GM12865 (cell line): ENCODE measurements around the gene RSPH9.
A peak's percentile ranks its signal among the peaks of the same experiment; 100 is the strongest.

Experiments
- DNase-seq: peaks from one replicate; pipeline ENCODE4 v3.0.0; 2010; ENCODE audit warnings: low read depth
- H3K4me3 ChIP-seq: 2 replicates; pipeline ENCODE4 v1.5.1; 2011; ENCODE audit warnings: mild to moderate bottlenecking, low read depth, low read length, control low read depth
- TF ChIP-seq, protein P1 (sequence below): IDR thresholded peaks from 2 replicates; pipeline ENCODE4 v1.5.1; 2011; ENCODE audit warnings: low read length, control low read depth, low read depth, inconsistent platforms; ENCODE audit not compliant: insufficient read depth; ENCODE audit errors: missing control alignments

Gene RSPH9

DNA sequence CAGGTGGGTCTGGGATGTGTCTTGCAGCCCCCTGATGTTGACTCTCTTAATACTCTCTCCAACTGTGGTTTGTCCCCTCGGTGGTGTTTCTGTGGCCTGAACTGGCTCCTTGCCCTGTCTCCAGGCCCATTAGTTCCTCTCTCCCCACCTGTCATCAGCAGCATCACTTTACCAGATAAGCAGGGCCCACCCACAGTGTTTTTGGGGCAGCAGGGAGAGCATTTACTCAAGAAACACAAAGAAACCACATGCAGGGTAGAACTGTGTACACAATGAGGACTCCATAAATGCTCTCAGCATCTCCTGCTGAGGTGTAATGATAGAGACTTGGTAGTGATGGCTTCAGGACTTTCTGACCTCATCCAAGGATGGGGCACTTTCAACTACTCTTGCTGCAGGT lies 62.9 kb downstream of the RSPH9 start:
- no peak overlapping the region for H3K4me3 ChIP-seq
- TF ChIP-seq, protein P1, sequence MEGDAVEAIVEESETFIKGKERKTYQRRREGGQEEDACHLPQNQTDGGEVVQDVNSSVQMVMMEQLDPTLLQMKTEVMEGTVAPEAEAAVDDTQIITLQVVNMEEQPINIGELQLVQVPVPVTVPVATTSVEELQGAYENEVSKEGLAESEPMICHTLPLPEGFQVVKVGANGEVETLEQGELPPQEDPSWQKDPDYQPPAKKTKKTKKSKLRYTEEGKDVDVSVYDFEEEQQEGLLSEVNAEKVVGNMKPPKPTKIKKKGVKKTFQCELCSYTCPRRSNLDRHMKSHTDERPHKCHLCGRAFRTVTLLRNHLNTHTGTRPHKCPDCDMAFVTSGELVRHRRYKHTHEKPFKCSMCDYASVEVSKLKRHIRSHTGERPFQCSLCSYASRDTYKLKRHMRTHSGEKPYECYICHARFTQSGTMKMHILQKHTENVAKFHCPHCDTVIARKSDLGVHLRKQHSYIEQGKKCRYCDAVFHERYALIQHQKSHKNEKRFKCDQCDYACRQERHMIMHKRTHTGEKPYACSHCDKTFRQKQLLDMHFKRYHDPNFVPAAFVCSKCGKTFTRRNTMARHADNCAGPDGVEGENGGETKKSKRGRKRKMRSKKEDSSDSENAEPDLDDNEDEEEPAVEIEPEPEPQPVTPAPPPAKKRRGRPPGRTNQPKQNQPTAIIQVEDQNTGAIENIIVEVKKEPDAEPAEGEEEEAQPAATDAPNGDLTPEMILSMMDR, result no peak
- DNase-seq, result no peak

DNA sequence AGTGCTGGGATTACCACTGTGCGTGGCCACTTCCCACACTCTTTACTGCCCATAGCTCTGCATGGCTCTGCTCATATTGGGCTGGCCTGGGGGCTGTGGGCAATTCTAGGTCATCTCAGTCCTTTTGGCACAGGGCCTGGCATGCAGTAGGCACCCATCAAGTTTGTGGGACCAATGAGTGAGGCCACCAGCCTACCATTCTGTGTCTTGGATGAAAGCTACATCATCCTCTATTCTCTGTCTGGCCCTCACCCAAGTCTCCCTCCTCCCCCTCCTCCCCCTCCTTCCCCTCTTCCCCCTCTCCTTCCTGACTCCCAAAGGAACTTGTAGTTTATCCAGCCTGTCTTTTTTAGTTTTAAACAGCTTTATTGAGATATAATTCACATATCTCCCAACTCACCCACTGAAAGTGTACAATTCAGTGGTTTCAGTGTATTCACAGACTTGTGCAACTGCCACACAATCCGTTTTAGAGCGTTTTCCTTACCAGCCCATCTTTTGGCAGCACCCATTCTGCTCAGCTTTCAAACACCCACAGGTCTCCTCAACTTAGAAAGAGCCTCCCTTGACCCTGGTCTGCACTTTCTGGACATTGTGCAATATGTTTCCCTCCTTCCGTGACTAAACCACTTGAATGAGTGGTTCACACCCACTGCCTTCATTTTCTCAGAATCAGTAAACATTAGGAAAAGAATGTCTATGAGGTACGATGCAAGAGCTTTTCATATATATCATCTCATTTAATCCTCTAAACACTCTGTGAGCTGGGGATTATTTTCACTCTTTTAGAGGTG lies 64.2 kb downstream of the RSPH9 start:
- H3K4me3 ChIP-seq, result no peak overlapping the region
- peak; percentile 29 for DNase-seq
- TF ChIP-seq, protein P1, result no peak

DNA sequence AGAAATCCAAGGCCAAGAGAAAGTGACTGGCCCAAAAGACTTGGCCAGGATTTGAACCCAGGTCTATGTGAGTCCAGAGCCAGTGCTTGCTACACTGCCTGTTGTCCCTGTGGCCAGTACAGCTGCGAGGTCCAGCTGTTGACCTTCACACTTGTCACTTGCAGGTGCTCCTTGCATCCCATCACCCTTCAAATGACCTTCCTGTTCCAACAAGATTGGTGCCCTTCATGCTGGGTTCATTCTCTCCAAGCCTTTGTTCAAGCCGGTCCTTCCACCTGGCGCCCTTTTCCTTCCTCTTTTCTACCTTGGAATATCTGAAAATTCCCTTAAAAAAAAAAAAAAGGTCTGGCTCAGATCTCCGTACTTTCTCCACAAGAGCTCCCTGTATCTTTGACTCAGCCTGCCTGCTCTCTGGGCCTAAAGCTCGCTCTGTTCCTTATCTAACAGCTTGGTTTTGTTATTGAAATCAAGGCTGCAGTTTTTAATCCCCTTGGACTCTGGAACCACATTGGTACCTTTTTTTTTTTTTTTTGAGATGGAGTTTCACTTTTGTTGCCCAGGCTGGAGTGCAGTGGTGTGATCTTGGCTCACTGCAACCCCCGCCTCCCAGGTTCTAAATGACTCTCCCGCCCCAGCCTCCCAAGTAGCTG lies 64.9 kb downstream of the RSPH9 start:
- no peak for DNase-seq
- H3K4me3 ChIP-seq, result no peak overlapping the region
- TF ChIP-seq, protein P1, result no peak

DNA sequence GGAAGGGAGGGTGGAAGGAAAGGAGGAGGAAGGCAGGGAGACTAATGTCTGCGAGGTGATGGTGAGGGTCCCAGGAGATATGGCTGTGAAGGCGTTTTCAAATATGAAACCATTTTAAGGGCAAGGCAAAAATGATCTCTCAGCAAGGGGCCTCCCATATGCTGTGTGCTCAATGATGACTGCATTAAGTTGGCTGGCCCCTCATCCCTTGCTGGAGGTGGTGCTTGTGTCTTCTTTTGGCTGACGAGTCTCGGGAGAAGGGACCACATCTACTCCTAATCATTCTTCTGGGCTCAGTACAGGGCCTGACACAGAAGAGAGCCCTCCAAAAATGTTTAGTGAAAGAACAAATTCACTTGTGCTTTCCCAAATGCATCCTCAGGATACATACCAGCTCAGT lies 65.7 kb downstream of the RSPH9 start:
- DNase-seq, result no peak
- TF ChIP-seq, protein P1, result no peak
- H3K4me3 ChIP-seq, result no peak overlapping the region

DNA sequence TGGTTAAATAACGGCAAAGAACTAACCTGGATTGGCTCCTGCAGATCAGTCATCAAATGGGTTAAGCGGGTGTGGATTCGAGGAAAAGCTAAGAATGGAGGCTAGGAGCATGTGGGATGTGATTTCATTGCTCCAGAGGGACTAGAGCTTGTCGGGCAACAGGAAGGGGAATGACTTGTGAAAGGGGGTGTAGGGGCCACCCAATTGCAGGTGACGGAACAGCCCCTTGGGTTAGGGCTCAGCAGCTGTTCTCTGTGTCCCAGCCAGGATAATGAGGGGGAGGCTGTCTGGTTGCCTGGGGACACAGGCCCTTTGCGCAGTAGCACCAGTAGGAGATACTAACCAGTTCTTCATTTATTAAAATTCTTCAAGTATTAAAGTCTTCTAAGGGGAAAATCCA lies 67.7 kb downstream of the RSPH9 start:
- H3K4me3 ChIP-seq, result no peak overlapping the region
- no peak for DNase-seq
- TF ChIP-seq, protein P1, result no peak

DNA sequence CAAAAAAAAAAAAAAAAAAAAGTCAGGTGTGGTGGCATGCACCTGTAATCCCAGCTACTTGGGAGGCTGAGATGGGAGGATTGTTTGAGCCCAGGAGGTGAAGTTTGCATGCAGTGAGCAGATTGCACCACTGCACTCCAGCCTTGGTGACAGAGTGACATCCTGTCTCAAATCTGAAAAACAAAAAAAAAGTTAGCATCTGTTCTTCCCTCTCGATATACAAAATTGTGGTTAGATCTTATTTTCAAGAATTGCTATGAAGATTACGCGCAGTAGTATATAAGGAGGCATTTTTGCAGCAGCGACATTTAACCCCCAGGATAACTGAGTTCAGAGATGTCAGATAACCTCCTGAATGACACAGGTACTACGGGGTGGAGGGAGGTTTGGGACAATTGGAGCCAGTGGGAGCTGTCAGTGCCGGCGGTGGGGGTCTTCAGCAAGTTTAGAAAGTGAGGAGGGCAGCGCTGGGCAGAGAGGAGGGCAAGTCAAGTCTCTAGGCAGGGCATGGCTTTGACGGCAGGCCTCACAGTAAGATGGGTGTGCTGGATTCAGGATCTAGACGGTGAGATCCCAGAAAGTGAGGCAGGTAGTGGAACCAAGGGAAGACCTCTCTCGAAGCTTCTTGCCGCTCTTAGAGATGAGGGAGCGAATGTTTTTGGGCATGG lies 68.9 kb downstream of the RSPH9 start:
- DNase-seq, result peak; percentile 52
- TF ChIP-seq, protein P1, result no peak
- no peak overlapping the region for H3K4me3 ChIP-seq
